Chondrocyte (in vitro differentiated cells): ENCODE results near the gene KLF3. TPM values are rescaled to one million over a fixed set of nuclear protein-coding genes. Genes with fewer than 3 reads are reported as not detected.
A peak's percentile ranks its signal among the peaks of the same experiment; 100 is the strongest.

Experiments
- DNase-seq: peaks from one replicate; pipeline ENCODE4 v3.0.0; 2021; ENCODE audit warnings: mixed read lengths, low spot score
- H3K27ac Mint-ChIP-seq: one replicate; pipeline ENCODE4 v1.8.0; 2021; ENCODE audit warnings: mild to moderate bottlenecking, moderate library complexity, mixed read lengths; ENCODE audit not compliant: unreplicated experiment
- H3K27me3 Mint-ChIP-seq: 2 replicates; pipeline ENCODE4 v1.8.0; 2021; ENCODE audit warnings: low read depth, mixed read lengths
- H3K36me3 Mint-ChIP-seq: 2 replicates; pipeline ENCODE4 v1.8.0; 2021; ENCODE audit warnings: low read depth, mixed read lengths
- H3K4me1 Mint-ChIP-seq: 2 replicates; pipeline ENCODE4 v1.8.0; 2021; ENCODE audit warnings: low read depth, mild to moderate bottlenecking, mixed read lengths
- H3K4me3 Mint-ChIP-seq: one replicate; pipeline ENCODE4 v1.8.0; 2021; ENCODE audit warnings: mild to moderate bottlenecking, moderate library complexity, mixed read lengths; ENCODE audit not compliant: unreplicated experiment
- H3K9me3 Mint-ChIP-seq: 2 replicates; pipeline ENCODE4 v1.8.0; 2021; ENCODE audit warnings: low read depth, mixed read lengths
- total RNA-seq: library from RNA; stranded (reverse); gene quantifications from 3 replicates; pipeline ENCODE4 v1.2.1, GENCODE V29; 2021
- TF ChIP-seq, protein P1 (sequence below): fragments of 200-600 bp; sonication (generic); IDR thresholded peaks from 2 replicates; pipeline ENCODE4 v1.5.0; 2021; ENCODE audit warnings: antibody characterized with exemption, mild to moderate bottlenecking, moderate library complexity

Gene KLF3
- total RNA-seq, 1 donor from 2014 or later, result 26.4 TPM

DNA sequence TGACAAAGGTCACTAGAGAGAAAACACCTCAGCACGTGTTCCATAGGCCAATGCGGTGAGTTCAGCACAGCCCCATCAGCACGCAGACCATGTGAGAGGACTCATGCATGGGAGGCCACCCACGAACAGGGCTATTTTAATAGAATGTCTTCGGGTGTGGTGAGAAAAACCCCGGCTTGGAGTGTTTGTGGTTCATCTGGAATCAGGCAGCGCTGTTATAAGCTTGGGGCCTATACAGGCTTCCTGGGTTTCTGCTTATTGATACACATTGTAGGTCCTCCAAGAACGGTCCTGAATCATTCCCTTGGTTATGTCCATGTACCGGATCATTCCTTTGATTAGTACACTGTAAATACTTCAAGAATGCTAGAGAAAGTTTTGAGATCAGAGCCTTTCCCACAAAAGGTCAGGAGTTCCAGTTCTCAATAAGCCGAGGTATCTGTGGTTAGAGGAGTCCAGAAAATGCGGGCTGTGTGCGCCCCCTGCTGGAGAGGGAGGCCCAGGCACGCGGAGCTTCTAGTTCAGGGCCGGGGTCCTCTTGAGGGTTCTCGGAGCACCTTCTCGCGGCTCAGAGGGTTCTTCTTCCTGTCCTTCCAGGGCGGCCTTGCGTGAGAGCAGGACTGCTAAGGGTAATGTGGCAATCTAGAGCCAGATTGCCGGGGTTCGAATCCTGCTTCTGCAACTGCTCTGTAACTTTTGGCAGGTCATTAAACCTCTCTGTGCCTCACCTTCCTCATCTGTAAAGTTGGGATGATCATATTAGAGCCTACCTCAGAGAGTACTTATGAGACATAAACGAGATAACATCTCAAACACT lies 67.0 kb downstream of the KLF3 start:
- no peaks in the 10 kb centered on the region for H3K9me3 Mint-ChIP-seq
- no peaks in the 10 kb centered on the region for H3K36me3 Mint-ChIP-seq
- no peaks in the 10 kb centered on the region for H3K27me3 Mint-ChIP-seq
- no peak for DNase-seq
- TF ChIP-seq, protein P1, sequence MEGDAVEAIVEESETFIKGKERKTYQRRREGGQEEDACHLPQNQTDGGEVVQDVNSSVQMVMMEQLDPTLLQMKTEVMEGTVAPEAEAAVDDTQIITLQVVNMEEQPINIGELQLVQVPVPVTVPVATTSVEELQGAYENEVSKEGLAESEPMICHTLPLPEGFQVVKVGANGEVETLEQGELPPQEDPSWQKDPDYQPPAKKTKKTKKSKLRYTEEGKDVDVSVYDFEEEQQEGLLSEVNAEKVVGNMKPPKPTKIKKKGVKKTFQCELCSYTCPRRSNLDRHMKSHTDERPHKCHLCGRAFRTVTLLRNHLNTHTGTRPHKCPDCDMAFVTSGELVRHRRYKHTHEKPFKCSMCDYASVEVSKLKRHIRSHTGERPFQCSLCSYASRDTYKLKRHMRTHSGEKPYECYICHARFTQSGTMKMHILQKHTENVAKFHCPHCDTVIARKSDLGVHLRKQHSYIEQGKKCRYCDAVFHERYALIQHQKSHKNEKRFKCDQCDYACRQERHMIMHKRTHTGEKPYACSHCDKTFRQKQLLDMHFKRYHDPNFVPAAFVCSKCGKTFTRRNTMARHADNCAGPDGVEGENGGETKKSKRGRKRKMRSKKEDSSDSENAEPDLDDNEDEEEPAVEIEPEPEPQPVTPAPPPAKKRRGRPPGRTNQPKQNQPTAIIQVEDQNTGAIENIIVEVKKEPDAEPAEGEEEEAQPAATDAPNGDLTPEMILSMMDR, result peak; percentile 99
- peaks cover 9% of the 10 kb centered on the region for H3K4me1 Mint-ChIP-seq
- peak overlapping the region; percentile 69 for H3K27ac Mint-ChIP-seq
- H3K4me3 Mint-ChIP-seq, result no peak overlapping the region

GRCh38 chr4:38733663-38734062 lies 69.7 kb downstream of the KLF3 start:
- H3K27ac Mint-ChIP-seq, result no peak overlapping the region
- H3K4me1 Mint-ChIP-seq, result peaks cover 9% of the 10 kb centered on the region
- H3K9me3 Mint-ChIP-seq, result no peaks in the 10 kb centered on the region
- no peak overlapping the region for H3K4me3 Mint-ChIP-seq
- no peaks in the 10 kb centered on the region for H3K27me3 Mint-ChIP-seq
- H3K36me3 Mint-ChIP-seq, result no peaks in the 10 kb centered on the region
- TF ChIP-seq, protein P1, result no peak
- no peak for DNase-seq

- Mint-ChIP-seq H3K4me1 (peaks cover 9% of the 10 kb centered on the region), H3K27me3 (no peaks in the 10 kb centered on the region), H3K9me3 (no peaks in the 10 kb centered on the region), H3K27ac (no peak overlapping the region), H3K36me3 (no peaks in the 10 kb centered on the region), H3K4me3 (no peak overlapping the region)
- TF ChIP-seq, protein P1, result no peak
- DNase-seq, result no peak
Observed at GRCh38 chr4:38734446-38734845, 70.4 kb downstream of the KLF3 start.

GRCh38 chr4:38734911-38735310 lies 70.9 kb downstream of the KLF3 start:
- TF ChIP-seq, protein P1, result no peak
- Mint-ChIP-seq H3K27me3 (no peaks in the 10 kb centered on the region), H3K4me1 (peaks cover 9% of the 10 kb centered on the region), H3K9me3 (no peaks in the 10 kb centered on the region), H3K27ac (no peak overlapping the region), H3K36me3 (no peaks in the 10 kb centered on the region), H3K4me3 (no peak overlapping the region)
- DNase-seq, result no peak

DNA sequence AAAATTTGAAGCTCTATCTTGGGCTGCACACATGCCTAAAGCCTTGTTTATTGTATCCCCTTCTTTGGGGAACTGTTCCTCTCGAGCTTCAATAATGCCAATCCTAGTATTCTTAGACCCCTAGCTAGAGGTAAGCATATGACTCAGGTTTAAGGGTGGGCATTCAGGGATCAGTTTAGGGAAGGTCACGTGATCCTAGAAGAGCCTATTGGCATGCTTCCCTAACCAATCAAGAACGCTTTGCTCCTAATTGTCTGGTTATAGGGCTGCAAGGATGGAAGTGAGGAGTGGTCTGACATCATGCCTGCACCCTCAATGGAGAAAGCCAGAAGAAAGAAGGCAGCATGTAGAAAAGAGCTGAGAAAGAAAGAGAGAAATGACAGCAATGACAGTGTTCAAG lies 71.9 kb downstream of the KLF3 start:
- Mint-ChIP-seq H3K4me3 (no peak overlapping the region), H3K36me3 (no peaks in the 10 kb centered on the region), H3K9me3 (no peaks in the 10 kb centered on the region), H3K4me1 (peaks cover 5% of the 10 kb centered on the region), H3K27ac (no peak overlapping the region), H3K27me3 (no peaks in the 10 kb centered on the region)
- no peak for DNase-seq
- TF ChIP-seq, protein P1, result no peak
